GM12891 (cell line): ENCODE results near the gene CAPN11.

Experiments
- POLR2A ChIP-seq: IDR thresholded peaks from 2 replicates; pipeline ENCODE4 v1.6.1; 2011; ENCODE audit warnings: low read depth, low read length, control low read depth
- TAF1 ChIP-seq: IDR thresholded peaks from 2 replicates; pipeline ENCODE4 v1.6.1; 2011; ENCODE audit warnings: low read depth, low read length, control low read depth

DNA sequence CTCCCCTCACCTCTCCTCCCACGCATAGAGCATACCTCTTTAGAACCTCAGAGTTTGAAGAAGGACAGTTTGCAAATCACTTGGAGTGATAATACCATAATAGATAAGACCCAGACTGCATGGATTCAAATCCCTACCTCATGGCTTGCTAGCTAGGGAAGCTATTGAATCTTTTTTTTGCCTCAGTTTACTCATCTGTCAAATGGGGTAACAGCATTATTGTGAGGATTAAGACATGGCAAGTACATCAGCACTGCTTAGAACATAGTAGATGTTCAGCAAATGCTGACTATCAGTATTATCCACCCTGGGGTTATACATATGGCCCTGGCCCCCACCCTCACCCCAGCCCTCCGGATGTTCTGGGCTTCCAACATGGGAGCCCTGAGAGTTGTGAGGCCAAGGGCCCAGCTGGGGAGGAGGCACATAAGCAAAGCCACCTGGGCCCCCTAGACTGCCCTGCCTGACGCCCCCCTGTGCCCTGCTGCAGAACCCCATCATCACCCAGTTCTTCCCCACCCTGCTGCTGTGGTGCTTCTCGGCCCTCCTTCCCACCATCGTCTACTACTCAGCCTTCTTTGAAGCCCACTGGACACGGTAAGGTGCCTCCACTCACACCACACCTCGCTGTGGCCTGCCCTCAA lies 9.1 kb upstream of the CAPN11 start:
- TF ChIP-seq TAF1: no peak
- TF ChIP-seq POLR2A: 0 out of 2 replicates have a peak, but pooled peaks have one; percentile 1
